Kidney (tissue), 14 donors: ENCODE measurements around the gene VPS35L. TPM values are rescaled to one million over a fixed set of nuclear protein-coding genes. Genes with fewer than 3 reads are reported as not detected.
A peak's percentile ranks its signal among the peaks of the same experiment; 100 is the strongest.

Source experiments
- DNase-seq, 5 donors: peaks; one replicate each; pipeline ENCODE4 v3.0.0-alpha.2; 2013 to 2020
- FAIRE-seq: peaks from 2 replicates; lab custom pipeline; 2012; peaks lifted over from hg19 to GRCh38; lab: Jason Lieb, UNC
- H3K27ac ChIP-seq, 2 donors: one replicate each; pipeline ENCODE4 v1.7.0; 2013; ENCODE audit warnings: low read depth in 2 of 2, low read length in 2 of 2, inconsistent platforms in 1 of 2
- H3K27me3 ChIP-seq: one replicate; pipeline ENCODE4 v1.7.1; 2013; ENCODE audit warnings: low read length, inconsistent platforms; ENCODE audit not compliant: control insufficient read depth, insufficient read depth
- H3K36me3 ChIP-seq, 3 donors: one replicate each; pipeline versions ENCODE4 v1.7.0 to v1.7.1; 2013; ENCODE audit warnings: low read length in 3 of 3, control low read depth in 1 of 3, inconsistent platforms in 1 of 3; ENCODE audit not compliant: insufficient read depth in 3 of 3, control insufficient read depth in 2 of 3
- H3K4me1 ChIP-seq, 3 donors: one replicate each; pipeline versions ENCODE4 v1.7.0 to v1.7.1; 2013; ENCODE audit warnings: low read length in 3 of 3, inconsistent platforms in 1 of 3, low read depth in 1 of 3; ENCODE audit not compliant: control insufficient read depth in 2 of 3, insufficient read depth in 2 of 3
- H3K4me3 ChIP-seq, 3 donors: one replicate each; pipeline versions ENCODE4 v1.7.0 to v1.8.1; 2013; ENCODE audit warnings: low read length in 3 of 3, control low read depth in 1 of 3, inconsistent platforms in 1 of 3
- H3K9ac ChIP-seq, 3 donors: one replicate each; pipeline versions ENCODE4 v1.7.0 to v1.7.1; 2013; ENCODE audit warnings: low read length in 3 of 3, control low read depth in 1 of 3, inconsistent platforms in 1 of 3
- H3K9me3 ChIP-seq, 3 donors: one replicate each; pipeline versions ENCODE4 v1.7.0 to v1.7.1; 2013; ENCODE audit warnings: low read length in 3 of 3, control low read depth in 1 of 3, inconsistent platforms in 1 of 3; ENCODE audit not compliant: control insufficient read depth in 2 of 3, insufficient read depth in 1 of 3
- CTCF ChIP-seq: IDR thresholded peaks from 3 replicates; pipeline ENCODE4 v1.5.1; 2012; ENCODE audit warnings: mild to moderate bottlenecking, moderate library complexity, borderline replicate concordance; ENCODE audit not compliant: insufficient read depth; ENCODE audit errors: extremely low read depth
- intact Hi-C: fragments of 100-400 bp; cut with DNase I; formaldehyde crosslinking; loops from one replicate; pipeline ENCODE4 v1.11.1; 2022
- polyA plus RNA-seq: library from polyadenylated mRNA; stranded (reverse); fragments of 350-450 nt; fragmentation: Illumina TruSeq; extraction: RNeasy Lipid Tissue Mini Kit (QIAGEN cat#74804); gene quantifications from one replicate; pipeline ENCODE4 v1.2.3, GENCODE V29; 2014; ENCODE audit warnings: low read depth, low replicate concordance; ENCODE audit not compliant: insufficient read depth
- total RNA-seq: library from RNA; stranded (reverse); fragmentation: NEBNext Ultra II Directional; extraction: Animal tissue kit (Norgen Biotek cat#: 25700); gene quantifications from one replicate; pipeline ENCODE4 v1.2.1, GENCODE V29; 2021
- donor health status: control.
- donor health status: control.
- donor health status: control.
- donor health status: control.
- donor health status: control.
- donor health status: DM: yes; HTN: yes; CAD: no.
- donor health status: Normal renal cell carcinoma (clear cell type).

The VPS35L gene
- total and polyA plus RNA-seq, 2 donors from 2014 or later = 42.4 to 63.5 TPM

DNA sequence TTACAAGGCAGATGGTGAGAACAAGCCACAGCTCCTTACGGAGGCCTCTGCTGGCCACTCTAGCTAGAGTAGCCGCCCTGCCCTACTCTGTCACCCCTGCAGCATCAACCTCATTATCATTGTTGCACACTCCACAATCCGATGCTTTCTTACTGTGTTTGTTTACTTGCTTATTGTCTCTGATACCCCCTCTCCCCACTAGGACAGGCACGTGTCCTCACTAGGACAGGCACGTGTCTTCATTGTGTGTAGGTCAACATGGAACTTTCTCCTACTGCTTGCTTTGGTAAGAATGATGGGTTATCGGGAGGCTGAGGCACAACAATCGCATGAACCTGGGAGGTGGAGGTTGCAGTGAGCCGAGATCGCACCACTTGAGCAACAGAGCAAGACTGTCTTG is 98.6 kb downstream of the VPS35L start:
- Histone ChIP-seq H3K36me3 (peaks cover 3 to 30% (median 23%) of the 10 kb centered on the region in 3 donors), H3K27me3 (no peaks in the 10 kb centered on the region), H3K9ac (no peak overlapping the region), H3K4me3 (no peak overlapping the region), H3K4me1 (no peaks in the 10 kb centered on the region), H3K9me3 (no peaks in the 10 kb centered on the region), H3K27ac (no peak overlapping the region)
- TF ChIP-seq CTCF = no peak
- DNase-seq (no peak), FAIRE-seq (no peak)
- intact Hi-C loops = no loop called here

DNA sequence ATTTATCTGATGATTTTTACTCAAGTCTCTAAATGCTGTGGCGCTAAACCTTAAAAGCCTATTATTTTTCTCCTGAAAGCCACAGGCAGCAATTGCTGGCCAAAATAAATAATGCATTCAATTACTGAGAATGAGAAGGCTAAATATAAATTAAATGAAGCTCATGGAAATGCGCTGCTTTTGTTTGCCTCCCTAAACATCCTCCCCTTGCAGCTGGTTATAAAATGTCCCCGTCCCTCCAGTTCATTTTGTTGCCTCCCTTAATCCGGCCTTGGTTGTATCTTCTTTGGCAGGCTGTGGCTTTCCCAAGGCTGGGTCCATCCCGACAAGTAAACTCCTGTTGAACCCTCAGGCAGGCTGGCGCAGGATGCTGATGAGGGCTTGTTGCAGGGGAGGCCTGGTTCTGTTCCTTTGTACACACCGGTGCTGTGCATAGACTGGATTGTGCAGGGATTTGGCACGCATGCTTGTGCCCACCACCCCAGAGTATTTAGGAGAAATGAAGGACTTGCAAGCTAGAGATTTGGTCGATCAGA is 99.8 kb downstream of the VPS35L start:
- no peak for FAIRE-seq
- H3K9ac ChIP-seq = no peak overlapping the region
- intact Hi-C loops = no loop called here
- peak in 1 of 5 donors; percentile 9 for DNase-seq
- H3K36me3 ChIP-seq = peaks cover 3 to 30% (median 23%) of the 10 kb centered on the region in 3 donors
- no peak for TF ChIP-seq CTCF
- H3K27me3 ChIP-seq = no peaks in the 10 kb centered on the region
- no peak overlapping the region for H3K4me3 ChIP-seq
- H3K27ac ChIP-seq = no peak overlapping the region
- no peaks in the 10 kb centered on the region for H3K4me1 ChIP-seq
- H3K9me3 ChIP-seq = no peaks in the 10 kb centered on the region

GRCh38 chr16:19657831-19658230 is 102.3 kb downstream of the VPS35L start:
- no peaks in the 10 kb centered on the region for H3K9me3 ChIP-seq
- no peak overlapping the region for H3K9ac ChIP-seq
- H3K27ac ChIP-seq = no peak overlapping the region
- peaks cover 0 to 20% (median 17%) of the 10 kb centered on the region in 3 donors for H3K36me3 ChIP-seq
- H3K4me3 ChIP-seq = no peak overlapping the region
- no peak for TF ChIP-seq CTCF
- DNase-seq (no peak), FAIRE-seq (no peak)
- intact Hi-C loops = no loop called here
- H3K27me3 ChIP-seq = no peaks in the 10 kb centered on the region
- H3K4me1 ChIP-seq = no peaks in the 10 kb centered on the region

GRCh38 chr16:19659554-19659953 is 104.1 kb downstream of the VPS35L start:
- no peak for TF ChIP-seq CTCF
- Histone ChIP-seq H3K4me3 (no peak overlapping the region), H3K9me3 (no peaks in the 10 kb centered on the region), H3K27me3 (no peaks in the 10 kb centered on the region), H3K4me1 (no peaks in the 10 kb centered on the region), H3K27ac (no peak overlapping the region), H3K9ac (no peak overlapping the region), H3K36me3 (peaks cover 0 to 4% (median 3%) of the 10 kb centered on the region in 3 donors)
- DNase-seq (no peak), FAIRE-seq (no peak)
- intact Hi-C loops = no loop called here
